ENCODE measurements around the gene SART1. TPM values are rescaled to one million over a fixed set of nuclear protein-coding genes. Genes with fewer than 3 reads are reported as not detected.
A peak's percentile ranks its signal among the peaks of the same experiment; 100 is the strongest.

The SART1 gene
- polyA plus RNA-seq, 1 donor (not counting 4 experiments of a cell fraction or from before 2014, with no cell fraction given): 14.7 TPM

DNA sequence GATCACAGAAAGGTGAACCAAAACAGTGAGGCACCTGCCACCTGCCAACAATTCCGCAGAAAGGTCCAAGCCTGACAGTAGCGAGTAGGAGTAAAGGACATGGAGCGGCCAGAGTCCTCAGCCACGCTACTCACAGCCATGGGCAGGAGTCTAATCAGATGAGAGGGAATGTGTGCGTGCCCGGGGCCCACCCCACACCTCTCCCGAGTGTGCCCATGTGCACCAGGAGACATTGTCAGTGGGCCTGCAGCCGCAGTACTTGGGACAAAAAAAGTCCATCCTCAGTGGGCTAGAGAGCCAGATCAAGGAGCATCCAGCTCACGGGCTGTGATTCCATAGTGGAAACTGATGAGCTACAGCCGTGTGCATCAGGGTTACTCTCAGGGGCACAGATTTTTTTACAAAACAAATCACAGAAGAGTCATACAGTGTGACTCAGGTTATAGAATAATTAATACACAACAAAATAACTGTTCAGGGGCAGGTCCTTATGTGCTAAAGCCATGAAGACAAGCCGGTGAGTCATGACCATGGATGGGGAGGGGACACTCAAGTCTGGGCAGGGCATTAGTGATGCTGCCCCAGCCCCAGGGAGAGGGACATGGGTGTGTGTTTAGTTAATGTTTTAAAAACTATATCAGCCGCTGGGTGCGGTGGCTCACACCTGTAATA lies 12.0 kb downstream of the SART1 start:
- dilution Hi-C loops (cut with MboI; ENCODE audit: extremely low pct_ligation_motif_present, low sequenced_read_pairs): no loop called here
- Histone ChIP-seq H3K4me3 (ENCODE audit: control insufficient read depth in 2 of 3, extremely low read depth in 1 of 3, insufficient read depth in 2 of 3, low read depth in 1 of 3, low read length in 3 of 3) (no peak overlapping the region), H3K4me2 (ENCODE audit: control insufficient read depth, extremely low read depth, insufficient read depth, low read depth, low read length) (peak overlapping the region; percentile 27), H3K36me3 (ENCODE audit: control insufficient read depth in 2 of 2, extremely low read depth in 1 of 2, insufficient read depth in 2 of 2, low read length in 2 of 2) (peaks cover 20 to 34% of the 10 kb centered on the region in 2 experiments), H3K9me1 (ENCODE audit: control insufficient read depth, extremely low read depth, insufficient read depth, low read length) (peaks cover 3% of the 10 kb centered on the region), H3K9ac (ENCODE audit: control insufficient read depth, extremely low read depth, insufficient read depth, low read length) (no peak overlapping the region), H3K79me2 (ENCODE audit: control insufficient read depth, insufficient read depth, low read length) (no peaks in the 10 kb centered on the region), H3K27ac (ENCODE audit: control insufficient read depth, insufficient read depth, low read length) (peak overlapping the region; percentile 40), H4K20me1 (ENCODE audit: control insufficient read depth, extremely low read depth, insufficient read depth, low read length) (no peaks in the 10 kb centered on the region), H3K4me1 (ENCODE audit: control insufficient read depth, extremely low read depth, insufficient read depth, low read length) (peaks cover 9% of the 10 kb centered on the region), H2AFZ (ENCODE audit: control insufficient read depth, low read length) (no peak overlapping the region), H3K9me3 (ENCODE audit: control insufficient read depth, low read depth, low read length) (no peaks in the 10 kb centered on the region), H3K27me3 (ENCODE audit: control insufficient read depth, extremely low read depth, insufficient read depth, low read length) (no peaks in the 10 kb centered on the region)
- TF ChIP-seq, protein P1, sequence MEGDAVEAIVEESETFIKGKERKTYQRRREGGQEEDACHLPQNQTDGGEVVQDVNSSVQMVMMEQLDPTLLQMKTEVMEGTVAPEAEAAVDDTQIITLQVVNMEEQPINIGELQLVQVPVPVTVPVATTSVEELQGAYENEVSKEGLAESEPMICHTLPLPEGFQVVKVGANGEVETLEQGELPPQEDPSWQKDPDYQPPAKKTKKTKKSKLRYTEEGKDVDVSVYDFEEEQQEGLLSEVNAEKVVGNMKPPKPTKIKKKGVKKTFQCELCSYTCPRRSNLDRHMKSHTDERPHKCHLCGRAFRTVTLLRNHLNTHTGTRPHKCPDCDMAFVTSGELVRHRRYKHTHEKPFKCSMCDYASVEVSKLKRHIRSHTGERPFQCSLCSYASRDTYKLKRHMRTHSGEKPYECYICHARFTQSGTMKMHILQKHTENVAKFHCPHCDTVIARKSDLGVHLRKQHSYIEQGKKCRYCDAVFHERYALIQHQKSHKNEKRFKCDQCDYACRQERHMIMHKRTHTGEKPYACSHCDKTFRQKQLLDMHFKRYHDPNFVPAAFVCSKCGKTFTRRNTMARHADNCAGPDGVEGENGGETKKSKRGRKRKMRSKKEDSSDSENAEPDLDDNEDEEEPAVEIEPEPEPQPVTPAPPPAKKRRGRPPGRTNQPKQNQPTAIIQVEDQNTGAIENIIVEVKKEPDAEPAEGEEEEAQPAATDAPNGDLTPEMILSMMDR (optimal IDR thresholded peaks at IDR 0.05 in 1 of 3, IDR thresholded peaks at IDR 0.05 in 1 of 3, conservative IDR thresholded peaks at IDR 0.05 in 1 of 3; ENCODE audit: extremely low read depth in 1 of 3, insufficient read depth in 2 of 3, low read length in 3 of 3): no peak
- TF ChIP-seq EZH2 (IDR thresholded peaks at IDR 0.05; ENCODE audit: low read length): no peak
- FAIRE-seq (peak; percentile 67), DNase-seq (ENCODE audit: low read depth, low spot score) (peak; percentile 89)

DNA sequence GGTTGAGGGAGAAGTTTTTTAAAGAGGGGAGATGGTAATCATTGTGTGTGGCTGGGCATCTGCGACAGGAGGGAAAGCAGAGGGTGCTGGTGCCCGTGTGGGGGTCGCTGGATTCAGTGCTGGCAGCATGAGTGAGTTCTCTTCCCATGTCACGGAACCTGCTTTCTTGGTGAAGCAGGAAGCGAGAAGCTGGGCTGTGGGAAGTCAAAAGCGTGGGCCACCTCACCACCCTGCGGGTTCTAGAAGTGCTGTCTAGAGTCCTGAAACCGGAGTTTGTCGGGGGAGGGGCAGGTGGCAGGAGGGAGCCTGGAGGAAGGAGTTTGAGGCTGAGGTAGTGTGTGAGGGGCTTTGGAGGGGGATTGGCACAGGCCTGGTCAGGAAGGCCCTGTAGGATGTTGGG lies 14.2 kb downstream of the SART1 start:
- dilution Hi-C loops (cut with MboI; ENCODE audit: extremely low pct_ligation_motif_present, low sequenced_read_pairs): no loop called here
- no peak for FAIRE-seq

More for the DNA sequence above, 14.2 kb downstream of the SART1 start:
- Histone ChIP-seq H4K20me1 (ENCODE audit: control insufficient read depth, extremely low read depth, insufficient read depth, low read length) (no peaks in the 10 kb centered on the region), H3K4me3 (ENCODE audit: control insufficient read depth in 2 of 3, extremely low read depth in 1 of 3, insufficient read depth in 2 of 3, low read depth in 1 of 3, low read length in 3 of 3) (no peak overlapping the region), H3K36me3 (ENCODE audit: control insufficient read depth in 2 of 2, extremely low read depth in 1 of 2, insufficient read depth in 2 of 2, low read length in 2 of 2) (peaks cover 23 to 27% of the 10 kb centered on the region in 2 experiments), H3K27ac (ENCODE audit: control insufficient read depth, insufficient read depth, low read length) (no peak overlapping the region), H3K9ac (ENCODE audit: control insufficient read depth, extremely low read depth, insufficient read depth, low read length) (no peak overlapping the region), H3K4me2 (ENCODE audit: control insufficient read depth, extremely low read depth, insufficient read depth, low read depth, low read length) (no peak overlapping the region), H3K79me2 (ENCODE audit: control insufficient read depth, insufficient read depth, low read length) (no peaks in the 10 kb centered on the region), H2AFZ (ENCODE audit: control insufficient read depth, low read length) (no peak overlapping the region), H3K4me1 (ENCODE audit: control insufficient read depth, extremely low read depth, insufficient read depth, low read length) (peaks cover 9% of the 10 kb centered on the region), H3K27me3 (ENCODE audit: control insufficient read depth, extremely low read depth, insufficient read depth, low read length) (no peaks in the 10 kb centered on the region), H3K9me3 (ENCODE audit: control insufficient read depth, low read depth, low read length) (no peaks in the 10 kb centered on the region), H3K9me1 (ENCODE audit: control insufficient read depth, extremely low read depth, insufficient read depth, low read length) (peaks cover 3% of the 10 kb centered on the region)
- TF ChIP-seq, protein P1 (optimal IDR thresholded peaks at IDR 0.05 in 1 of 3, IDR thresholded peaks at IDR 0.05 in 1 of 3, conservative IDR thresholded peaks at IDR 0.05 in 1 of 3; ENCODE audit: extremely low read depth in 1 of 3, insufficient read depth in 2 of 3, low read length in 3 of 3): no peak
- TF ChIP-seq EZH2 (IDR thresholded peaks at IDR 0.05; ENCODE audit: low read length): no peak
- DNase-seq (ENCODE audit: low read depth, low spot score): no peak
